Stomach (tissue), 4 donors: ENCODE results near the gene NRSN2.

Experiments used
- CTCF ChIP-seq, 7 experiments: fragments of 450-650 bp in 4 of 7; fragments of 200-600 bp in 3 of 7; sonication (generic) in 3 of 7; IDR thresholded peaks; one replicate each; pipeline ENCODE4 v1.5.1; 2016 to 2019; ENCODE audit warnings: antibody characterized with exemption in 7 of 7, control low read depth in 2 of 7, mild to moderate bottlenecking in 1 of 7
- POLR2A ChIP-seq, 4 donors: fragments of 450-650 bp; IDR thresholded peaks; one replicate each; pipeline ENCODE4 v1.6.1; 2016; ENCODE audit warnings: antibody characterized with exemption in 4 of 4, control low read depth in 2 of 4, mild to moderate bottlenecking in 1 of 4, moderate library complexity in 1 of 4

- no peak for TF ChIP-seq CTCF (IDR thresholded peaks at IDR 0.05)
- no peak for TF ChIP-seq POLR2A (IDR thresholded peaks at IDR 0.05)
Observed at GRCh38 chr20:396619-397431, 49.9 kb downstream of the NRSN2 start.
